Nephron progenitor cell (in vitro differentiated cells): ENCODE results near the gene QRICH1.

Experiments used
- DNase-seq: peaks from one replicate; pipeline ENCODE4 v3.0.0; 2021
- H3K27ac Mint-ChIP-seq: 2 replicates; pipeline ENCODE4 v1.8.0; 2021; ENCODE audit warnings: mild to moderate bottlenecking, moderate library complexity, mixed read lengths
- H3K27me3 Mint-ChIP-seq: 2 replicates; pipeline ENCODE4 v1.8.0; 2021; ENCODE audit warnings: mild to moderate bottlenecking, low read depth, mixed read lengths; ENCODE audit not compliant: poor library complexity
- H3K36me3 Mint-ChIP-seq: 2 replicates; pipeline ENCODE4 v1.8.0; 2021; ENCODE audit warnings: low read depth, mixed read lengths
- H3K4me1 Mint-ChIP-seq: 2 replicates; pipeline ENCODE4 v1.8.0; 2021; ENCODE audit warnings: mixed read lengths
- H3K4me3 Mint-ChIP-seq: 2 replicates; pipeline ENCODE4 v1.8.0; 2021; ENCODE audit warnings: mild to moderate bottlenecking, moderate library complexity, mixed read lengths
- H3K9me3 Mint-ChIP-seq: 2 replicates; pipeline ENCODE4 v1.8.0; 2021; ENCODE audit warnings: mild to moderate bottlenecking, moderate library complexity, mixed read lengths
- TF ChIP-seq, protein P1 (sequence below): fragments of 200-600 bp; sonication (generic); IDR thresholded peaks from 2 replicates; pipeline ENCODE4 v1.5.0; 2021; ENCODE audit warnings: antibody characterized with exemption

Gene QRICH1, protein sequence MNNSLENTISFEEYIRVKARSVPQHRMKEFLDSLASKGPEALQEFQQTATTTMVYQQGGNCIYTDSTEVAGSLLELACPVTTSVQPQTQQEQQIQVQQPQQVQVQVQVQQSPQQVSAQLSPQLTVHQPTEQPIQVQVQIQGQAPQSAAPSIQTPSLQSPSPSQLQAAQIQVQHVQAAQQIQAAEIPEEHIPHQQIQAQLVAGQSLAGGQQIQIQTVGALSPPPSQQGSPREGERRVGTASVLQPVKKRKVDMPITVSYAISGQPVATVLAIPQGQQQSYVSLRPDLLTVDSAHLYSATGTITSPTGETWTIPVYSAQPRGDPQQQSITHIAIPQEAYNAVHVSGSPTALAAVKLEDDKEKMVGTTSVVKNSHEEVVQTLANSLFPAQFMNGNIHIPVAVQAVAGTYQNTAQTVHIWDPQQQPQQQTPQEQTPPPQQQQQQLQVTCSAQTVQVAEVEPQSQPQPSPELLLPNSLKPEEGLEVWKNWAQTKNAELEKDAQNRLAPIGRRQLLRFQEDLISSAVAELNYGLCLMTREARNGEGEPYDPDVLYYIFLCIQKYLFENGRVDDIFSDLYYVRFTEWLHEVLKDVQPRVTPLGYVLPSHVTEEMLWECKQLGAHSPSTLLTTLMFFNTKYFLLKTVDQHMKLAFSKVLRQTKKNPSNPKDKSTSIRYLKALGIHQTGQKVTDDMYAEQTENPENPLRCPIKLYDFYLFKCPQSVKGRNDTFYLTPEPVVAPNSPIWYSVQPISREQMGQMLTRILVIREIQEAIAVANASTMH

DNA sequence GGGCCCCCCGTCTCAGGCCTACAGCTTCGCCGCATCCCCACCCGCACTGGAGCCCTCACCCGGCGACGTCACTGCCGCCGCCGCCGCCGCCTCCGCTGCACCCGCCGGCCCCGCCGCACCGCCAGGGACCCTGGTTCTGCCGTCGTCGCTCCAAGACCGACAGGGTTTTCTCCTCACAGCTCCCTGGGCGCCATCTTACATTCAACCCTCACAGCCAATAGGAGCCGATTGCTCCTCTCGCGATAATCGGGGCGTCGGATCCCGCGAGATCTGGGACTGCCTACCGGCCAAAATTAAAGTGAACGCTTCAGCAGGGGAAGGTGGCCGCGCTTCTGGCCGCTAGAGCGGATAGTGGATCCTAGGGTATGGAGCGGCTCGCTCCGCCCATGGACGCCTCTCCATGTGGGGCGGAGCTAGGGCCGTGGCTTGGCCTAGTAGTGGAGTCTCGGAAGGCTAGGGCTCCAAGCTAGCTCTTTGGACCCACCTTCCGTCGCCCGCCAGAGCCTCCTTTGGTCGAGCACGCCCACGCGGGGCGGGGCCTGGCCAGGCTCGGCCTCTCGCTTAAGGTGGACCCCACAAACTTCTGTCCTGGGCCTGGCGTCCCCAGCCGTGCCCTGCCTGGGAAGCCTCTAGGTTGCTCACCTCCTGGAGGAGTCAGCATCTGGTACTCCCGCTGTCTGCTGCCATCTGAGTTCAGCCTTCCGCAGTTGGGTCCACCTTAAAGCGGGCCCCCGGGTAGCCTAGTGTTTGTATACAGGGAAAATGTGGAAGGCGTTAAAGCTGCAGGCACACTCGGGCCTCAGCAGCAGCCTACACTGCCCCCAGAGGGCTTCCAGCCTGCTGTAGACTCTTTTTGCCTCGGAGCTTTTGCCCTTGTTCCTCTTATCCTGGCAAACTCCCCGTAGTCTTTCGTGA is at the start of gene QRICH1:
Gene QRICH1, minus strand, starts transcription at position 219 of the 915 bp plus-strand sequence. CDS start 17,054 bp downstream, outside the sequence.
- Mint-ChIP-seq H3K27ac (peak within 1 kb of the TSS; percentile 99), H3K9me3 (no peaks in the 10 kb centered on the region), H3K36me3 (peaks cover 38% of the 10 kb centered on the region), H3K4me3 (peak within 1 kb of the TSS; percentile 92), H3K4me1 (peaks cover 37% of the 10 kb centered on the region), H3K27me3 (peaks cover 4% of the 10 kb centered on the region)
- DNase-seq: peak; percentile 96
- TF ChIP-seq, protein P1, sequence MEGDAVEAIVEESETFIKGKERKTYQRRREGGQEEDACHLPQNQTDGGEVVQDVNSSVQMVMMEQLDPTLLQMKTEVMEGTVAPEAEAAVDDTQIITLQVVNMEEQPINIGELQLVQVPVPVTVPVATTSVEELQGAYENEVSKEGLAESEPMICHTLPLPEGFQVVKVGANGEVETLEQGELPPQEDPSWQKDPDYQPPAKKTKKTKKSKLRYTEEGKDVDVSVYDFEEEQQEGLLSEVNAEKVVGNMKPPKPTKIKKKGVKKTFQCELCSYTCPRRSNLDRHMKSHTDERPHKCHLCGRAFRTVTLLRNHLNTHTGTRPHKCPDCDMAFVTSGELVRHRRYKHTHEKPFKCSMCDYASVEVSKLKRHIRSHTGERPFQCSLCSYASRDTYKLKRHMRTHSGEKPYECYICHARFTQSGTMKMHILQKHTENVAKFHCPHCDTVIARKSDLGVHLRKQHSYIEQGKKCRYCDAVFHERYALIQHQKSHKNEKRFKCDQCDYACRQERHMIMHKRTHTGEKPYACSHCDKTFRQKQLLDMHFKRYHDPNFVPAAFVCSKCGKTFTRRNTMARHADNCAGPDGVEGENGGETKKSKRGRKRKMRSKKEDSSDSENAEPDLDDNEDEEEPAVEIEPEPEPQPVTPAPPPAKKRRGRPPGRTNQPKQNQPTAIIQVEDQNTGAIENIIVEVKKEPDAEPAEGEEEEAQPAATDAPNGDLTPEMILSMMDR: peak; percentile 23

DNA sequence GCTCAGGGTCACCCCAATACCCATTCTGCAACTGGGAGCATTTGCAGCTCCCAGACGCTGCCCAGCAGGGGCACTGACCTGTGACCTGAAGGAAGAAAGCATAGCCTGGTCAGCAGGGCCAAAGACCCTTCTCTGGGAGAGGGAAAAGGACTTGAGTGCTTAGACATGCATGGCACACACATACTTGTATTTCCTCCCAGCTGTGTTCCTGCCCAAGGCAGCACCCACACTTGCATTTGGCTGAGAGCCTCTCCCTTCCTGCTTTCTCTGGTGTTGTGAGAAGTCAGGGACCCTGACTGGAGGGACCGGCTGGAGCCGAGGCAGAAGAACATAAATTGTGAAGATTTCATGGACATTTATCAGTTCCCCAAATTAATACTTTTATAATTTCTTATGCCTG is 46.2 kb upstream of the QRICH1 start:
- H3K36me3 Mint-ChIP-seq: no peaks in the 10 kb centered on the region
- peaks cover 22% of the 10 kb centered on the region for H3K9me3 Mint-ChIP-seq
- TF ChIP-seq, protein P1: no peak
- H3K27me3 Mint-ChIP-seq: peaks cover 18% of the 10 kb centered on the region
- H3K4me1 Mint-ChIP-seq: peaks cover 13% of the 10 kb centered on the region
- no peak overlapping the region for H3K4me3 Mint-ChIP-seq
- DNase-seq: no peak
- H3K27ac Mint-ChIP-seq: peak overlapping the region; percentile 92

DNA sequence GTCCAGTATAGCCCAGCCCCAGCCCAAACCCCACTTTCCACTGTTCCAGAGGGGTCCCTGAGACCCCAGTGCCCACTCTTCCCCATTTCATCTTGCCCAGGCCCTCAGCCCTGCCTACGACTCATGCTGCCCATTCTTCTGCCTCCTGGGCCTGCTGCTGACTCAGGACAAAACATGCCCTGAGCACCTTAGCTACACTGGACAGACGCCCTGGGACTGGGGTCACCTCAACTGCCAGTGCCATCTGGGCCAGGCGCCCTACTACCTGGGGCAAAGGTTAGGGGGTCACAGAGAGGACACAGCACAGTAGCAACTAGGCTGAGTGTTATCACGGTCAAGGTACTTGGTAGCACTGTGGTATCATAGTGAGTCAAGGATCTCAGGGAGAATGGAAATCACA is 41.6 kb upstream of the QRICH1 start:
- Mint-ChIP-seq H3K4me3 (peak overlapping the region; percentile 90), H3K27ac (no peak overlapping the region)
- TF ChIP-seq, protein P1: no peak

DNA sequence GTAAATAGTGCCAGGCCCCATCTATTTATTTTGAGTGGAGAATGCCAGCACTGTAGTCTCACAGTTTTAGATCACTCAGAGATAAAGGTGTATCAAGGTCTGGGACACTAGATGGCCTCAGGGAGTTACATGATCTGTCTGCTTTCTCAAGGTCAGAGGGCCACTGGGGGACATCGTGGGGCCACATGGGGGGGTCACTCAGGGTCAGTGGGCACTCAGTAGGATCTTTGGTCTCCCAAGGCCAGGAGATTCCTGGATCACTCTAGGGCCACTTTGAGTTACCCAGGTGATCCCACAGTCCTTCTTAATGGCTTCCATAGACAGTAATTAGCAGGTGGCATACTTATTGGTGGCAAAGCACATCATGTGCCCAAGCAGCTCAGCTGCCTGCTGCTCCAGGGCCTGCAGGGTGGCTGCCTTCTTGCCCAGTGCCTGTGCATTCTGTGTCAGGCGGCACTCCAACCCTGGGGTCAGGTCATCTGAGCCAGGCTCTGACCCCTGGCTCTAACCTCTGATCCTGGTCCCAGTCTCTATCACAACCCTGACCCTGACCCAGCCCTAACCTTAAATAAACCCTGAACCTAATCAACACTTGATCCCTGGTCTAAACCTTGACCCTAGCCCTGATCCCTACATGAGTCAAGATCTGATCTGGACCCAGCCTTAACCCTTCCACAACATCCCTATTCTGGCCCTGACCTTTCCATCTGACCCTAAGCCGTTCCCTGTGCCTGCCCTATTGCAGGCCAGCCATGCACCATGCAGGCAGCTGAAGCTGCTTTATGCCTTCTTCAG is 40.8 kb upstream of the QRICH1 start:
- Mint-ChIP-seq H3K36me3 (no peaks in the 10 kb centered on the region), H3K27ac (peak overlapping the region; percentile 10), H3K4me1 (peaks cover 44% of the 10 kb centered on the region), H3K27me3 (peaks cover 5% of the 10 kb centered on the region), H3K9me3 (no peaks in the 10 kb centered on the region), H3K4me3 (peak overlapping the region; percentile 90)
- TF ChIP-seq, protein P1: no peak
- DNase-seq: no peak

More for the DNA sequence above, 41.6 kb upstream of the QRICH1 start:
- no peak for DNase-seq
- Mint-ChIP-seq H3K4me1 (peaks cover 47% of the 10 kb centered on the region), H3K9me3 (peaks cover 5% of the 10 kb centered on the region), H3K27me3 (peaks cover 10% of the 10 kb centered on the region), H3K36me3 (no peaks in the 10 kb centered on the region)
